KOPT-K1 (cell line): ENCODE measurements around the gene ENPP1.
"Not testable (repeated sequence)": the region's sequence is repeated elsewhere in the genome, so short reads cannot be mapped to it uniquely, and the experiment has no call there.

ENCODE experiments used
- H3K27ac ChIP-seq: fragments of 200-600 bp; sonication (generic); 2 replicates; pipeline ENCODE4 v1.5.1; 2016; ENCODE audit warnings: antibody characterized with exemption, mild to moderate bottlenecking, low read depth, low read length; ENCODE audit not compliant: poor library complexity, severe bottlenecking
- H3K36me3 ChIP-seq: fragments of 200-600 bp; sonication (generic); 2 replicates; pipeline ENCODE4 v1.5.1; 2017; ENCODE audit warnings: antibody characterized with exemption, mild to moderate bottlenecking, low read length, moderate library complexity; ENCODE audit not compliant: insufficient read depth
- H3K9me3 ChIP-seq: fragments of 200-600 bp; sonication (generic); 2 replicates; pipeline ENCODE4 v1.5.1; 2017; ENCODE audit warnings: antibody characterized with exemption, low read length, mild to moderate bottlenecking; ENCODE audit not compliant: insufficient read depth, poor library complexity, severe bottlenecking

Gene ENPP1

GRCh38 chr6:131859658-131860057, 51.8 kb downstream of the ENPP1 start:
- not testable (repeated sequence) for H3K27ac ChIP-seq, H3K36me3 ChIP-seq, H3K9me3 ChIP-seq

GRCh38 chr6:131861381-131861780, 53.6 kb downstream of the ENPP1 start:
- Histone ChIP-seq H3K36me3 (no peaks in the 10 kb centered on the region), H3K27ac (no peak overlapping the region), H3K9me3 (no peaks in the 10 kb centered on the region)

GRCh38 chr6:131862476-131862875, 54.7 kb downstream of the ENPP1 start:
- Histone ChIP-seq H3K9me3 (no peaks in the 10 kb centered on the region), H3K27ac (no peak overlapping the region), H3K36me3 (no peaks in the 10 kb centered on the region)

DNA sequence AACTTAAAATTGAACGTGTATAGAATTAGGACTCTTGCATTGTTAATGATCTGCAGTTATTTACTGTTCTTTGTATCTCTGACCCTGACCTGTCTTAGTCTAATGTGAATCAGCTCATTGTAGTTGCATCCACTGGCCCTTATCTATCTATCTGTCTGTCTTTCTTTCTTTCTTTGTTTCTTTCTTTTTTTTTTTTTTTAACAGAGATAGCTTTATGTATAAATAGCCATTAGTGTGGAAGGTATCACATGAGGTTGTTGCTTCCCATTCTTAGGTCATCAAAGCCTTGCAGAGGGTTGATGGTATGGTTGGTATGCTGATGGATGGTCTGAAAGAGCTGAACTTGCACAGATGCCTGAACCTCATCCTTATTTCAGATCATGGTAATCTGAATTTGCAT, 59.9 kb downstream of the ENPP1 start:
- Histone ChIP-seq H3K9me3 (no peaks in the 10 kb centered on the region), H3K36me3 (no peaks in the 10 kb centered on the region), H3K27ac (no peak overlapping the region)

GRCh38 chr6:131868836-131869235, 61.0 kb downstream of the ENPP1 start:
- Histone ChIP-seq H3K36me3 (no peaks in the 10 kb centered on the region), H3K9me3 (no peaks in the 10 kb centered on the region), H3K27ac (no peak overlapping the region)

DNA sequence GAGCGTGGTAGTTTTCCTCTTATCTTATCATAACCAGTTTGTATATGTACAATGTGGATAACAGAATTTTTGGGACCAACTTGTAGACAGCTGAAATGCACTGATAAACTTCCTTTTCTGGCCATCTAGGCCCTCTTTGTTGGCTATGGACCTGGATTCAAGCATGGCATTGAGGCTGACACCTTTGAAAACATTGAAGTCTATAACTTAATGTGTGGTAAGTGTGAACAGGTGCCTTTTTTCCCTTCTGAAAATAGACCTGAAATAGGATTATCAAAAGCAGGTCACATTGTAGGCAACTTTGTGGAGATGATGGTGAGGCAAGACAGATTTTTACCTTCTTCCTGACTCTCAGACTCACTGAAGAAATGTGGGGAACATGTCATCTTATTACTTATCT, 67.8 kb downstream of the ENPP1 start:
- H3K27ac ChIP-seq = no peak overlapping the region
- no peaks in the 10 kb centered on the region for H3K9me3 ChIP-seq
- no peaks in the 10 kb centered on the region for H3K36me3 ChIP-seq

DNA sequence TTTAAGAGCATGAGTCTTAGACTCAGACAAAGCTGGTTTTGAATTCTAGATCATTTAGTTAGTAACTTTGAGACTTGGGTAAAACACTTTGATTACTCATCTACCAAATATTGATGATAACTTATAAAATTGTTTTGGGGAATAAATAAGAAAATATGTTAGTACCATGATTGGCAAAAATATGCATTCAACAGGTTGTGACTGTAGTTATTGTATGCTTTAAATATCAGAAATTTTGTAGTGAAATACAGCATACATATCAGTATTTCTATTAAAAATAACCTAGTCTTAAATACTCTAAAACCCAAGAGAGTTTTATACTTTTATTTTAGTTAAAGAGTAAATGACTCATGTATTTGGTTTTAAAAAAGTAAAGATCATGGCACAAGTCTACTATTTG, 68.7 kb downstream of the ENPP1 start:
- Histone ChIP-seq H3K36me3 (no peaks in the 10 kb centered on the region), H3K27ac (no peak overlapping the region), H3K9me3 (no peaks in the 10 kb centered on the region)

- Histone ChIP-seq H3K36me3 (no peaks in the 10 kb centered on the region), H3K27ac (no peak overlapping the region), H3K9me3 (no peaks in the 10 kb centered on the region)
Observed at GRCh38 chr6:131877999-131878789, 70.4 kb downstream of the ENPP1 start.

- H3K36me3 ChIP-seq = no peaks in the 10 kb centered on the region
- H3K9me3 ChIP-seq = no peaks in the 10 kb centered on the region
- H3K27ac ChIP-seq = no peak overlapping the region
Observed at GRCh38 chr6:131883016-131883415, 75.2 kb downstream of the ENPP1 start.

- no peaks in the 10 kb centered on the region for H3K36me3 ChIP-seq
- H3K27ac ChIP-seq = no peak overlapping the region
- no peaks in the 10 kb centered on the region for H3K9me3 ChIP-seq
Observed at GRCh38 chr6:131885237-131885636, 77.4 kb downstream of the ENPP1 start.

- H3K27ac ChIP-seq = no peak overlapping the region
- no peaks in the 10 kb centered on the region for H3K9me3 ChIP-seq
- H3K36me3 ChIP-seq = no peaks in the 10 kb centered on the region
Observed at GRCh38 chr6:131886517-131886916, 78.7 kb downstream of the ENPP1 start.

- Histone ChIP-seq H3K36me3 (no peaks in the 10 kb centered on the region), H3K27ac (no peak overlapping the region), H3K9me3 (no peaks in the 10 kb centered on the region)
Observed at GRCh38 chr6:131890091-131890490, 82.3 kb downstream of the ENPP1 start.

DNA sequence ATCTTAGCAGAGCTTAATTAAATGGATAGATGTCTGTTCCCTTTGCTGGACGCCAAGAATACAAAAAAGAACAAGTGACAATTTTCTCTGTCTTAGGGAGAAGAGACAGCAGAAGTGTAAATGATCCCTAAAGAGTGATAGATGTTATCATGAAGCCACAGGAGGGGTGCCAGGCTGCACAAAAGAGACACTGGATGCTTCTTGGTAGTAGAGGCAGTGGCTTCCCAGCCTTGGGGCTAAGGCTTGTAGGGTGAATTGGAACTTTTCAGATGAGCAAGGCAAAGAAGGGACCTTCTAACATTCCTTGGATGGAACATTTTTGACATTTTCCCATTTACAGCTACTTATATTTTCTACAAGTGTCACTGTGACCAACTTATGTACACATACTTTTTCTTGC, 85.4 kb downstream of the ENPP1 start:
- Histone ChIP-seq H3K27ac (no peak overlapping the region), H3K36me3 (no peaks in the 10 kb centered on the region), H3K9me3 (peaks cover 11% of the 10 kb centered on the region)

DNA sequence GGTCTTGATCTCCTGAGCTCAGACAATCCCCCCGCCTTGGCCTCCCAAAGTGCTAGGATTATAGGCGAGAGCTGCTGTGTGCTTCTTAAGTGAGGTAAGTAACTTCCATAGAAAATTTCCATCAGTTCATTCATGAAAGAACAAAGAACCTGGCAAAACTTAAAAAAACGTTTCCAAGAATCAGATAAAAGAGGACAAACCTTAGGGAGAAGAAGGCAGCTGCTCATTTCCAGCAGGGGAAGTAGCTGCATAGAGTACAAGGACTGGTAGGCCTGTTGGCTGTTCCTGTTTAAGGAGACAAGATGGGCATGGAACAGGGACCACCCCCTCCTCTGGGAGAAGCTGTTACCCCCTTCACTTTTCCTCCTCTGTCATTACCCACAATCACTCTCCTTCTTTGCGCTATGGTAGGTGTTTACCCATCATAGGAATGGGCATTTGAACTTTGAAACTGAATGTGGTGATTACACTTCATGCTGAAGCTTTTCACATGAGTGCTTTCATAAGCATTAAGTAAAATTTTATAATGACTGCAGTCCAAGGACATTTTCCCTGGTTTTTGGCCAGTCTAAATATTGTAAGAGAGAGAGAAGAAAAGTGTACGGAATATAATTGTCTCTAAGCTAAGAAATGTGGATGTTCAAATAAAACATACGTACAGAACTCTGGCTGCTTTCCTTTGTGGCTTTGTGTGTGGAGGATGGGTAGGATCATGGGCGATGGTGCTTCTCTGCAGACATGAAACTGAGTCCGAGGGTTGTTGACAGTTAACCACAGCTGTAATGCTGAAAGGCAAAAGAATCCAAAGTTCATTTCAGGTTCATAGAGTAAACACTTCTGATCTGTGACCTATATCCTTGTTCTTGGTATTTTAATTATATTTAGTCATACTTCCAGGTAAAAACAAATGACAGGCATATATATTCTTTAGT, 86.9 kb downstream of the ENPP1 start:
- H3K36me3 ChIP-seq = no peaks in the 10 kb centered on the region
- peaks cover 17% of the 10 kb centered on the region for H3K9me3 ChIP-seq
- H3K27ac ChIP-seq = no peak overlapping the region

DNA sequence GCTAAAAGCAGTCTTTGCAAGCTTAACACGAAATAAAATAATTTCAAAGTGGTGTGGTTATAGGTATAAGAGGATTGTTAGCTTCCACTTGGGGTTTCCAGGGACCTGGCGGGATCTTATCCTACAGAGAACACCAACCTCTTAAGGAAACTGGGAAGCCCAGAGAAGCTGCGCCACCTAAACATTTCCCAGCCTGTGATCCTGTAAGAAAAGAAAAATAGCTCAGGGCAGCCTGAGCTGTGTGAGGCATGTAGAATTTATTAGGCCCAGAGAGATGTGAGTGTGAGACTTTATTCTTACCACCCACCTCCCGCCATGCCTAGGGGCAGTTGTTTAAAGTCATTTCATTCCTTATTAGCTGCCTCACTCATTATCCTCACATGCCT, 89.2 kb downstream of the ENPP1 start:
- no peaks in the 10 kb centered on the region for H3K36me3 ChIP-seq
- no peak overlapping the region for H3K27ac ChIP-seq
- peaks cover 17% of the 10 kb centered on the region for H3K9me3 ChIP-seq
